GM21619 (cell line): ENCODE measurements around the gene UBE2D3.
"Not testable (repeated sequence)": the region's sequence is repeated elsewhere in the genome, so short reads cannot be mapped to it uniquely, and the experiment has no call there.

Experiments
- ATAC-seq: cut with Tn5 transposase; IDR thresholded peaks from one replicate; pipeline ENCODE4 v1.9.1; 2021; ENCODE audit not compliant: unreplicated experiment

UBE2D3 gene

GRCh38 chr4:102832105-102832504 is 4.8 kb upstream of the UBE2D3 start:
- ATAC-seq = no peak

- no peak for ATAC-seq
These were observed 2.5 kb upstream of the UBE2D3 start for GRCh38 chr4:102829803-102830202.

- no peak for ATAC-seq
These were observed 1.1 kb upstream of the UBE2D3 start for GRCh38 chr4:102828497-102828808.

GRCh38 chr4:102827674-102828496 is 534 bp upstream of the UBE2D3 start:
- peak; percentile 79 for ATAC-seq

- ATAC-seq = no peak
These were observed 1.1 kb downstream of the UBE2D3 start for GRCh38 chr4:102826105-102826889.

- ATAC-seq = no peak
These were observed 1.9 kb downstream of the UBE2D3 start for GRCh38 chr4:102825261-102826091.

- ATAC-seq = no peak
These were observed 3.0 kb downstream of the UBE2D3 start for GRCh38 chr4:102824398-102824797.

GRCh38 chr4:102823897-102824296 is 3.5 kb downstream of the UBE2D3 start:
- ATAC-seq = no peak

- ATAC-seq = no peak
These were observed 3.9 kb downstream of the UBE2D3 start for GRCh38 chr4:102823464-102823863.

GRCh38 chr4:102819588-102820365 is 7.6 kb downstream of the UBE2D3 start:
- ATAC-seq = no peak

GRCh38 chr4:102819100-102819499 is 8.3 kb downstream of the UBE2D3 start:
- not testable (repeated sequence) for ATAC-seq

GRCh38 chr4:102817613-102818268 is 9.6 kb downstream of the UBE2D3 start:
- no peak for ATAC-seq

GRCh38 chr4:102817021-102817605 is 10.2 kb downstream of the UBE2D3 start:
- ATAC-seq = no peak

- no peak for ATAC-seq
These were observed 11.4 kb downstream of the UBE2D3 start for GRCh38 chr4:102815981-102816380.

- no peak for ATAC-seq
These were observed 17.7 kb downstream of the UBE2D3 start for GRCh38 chr4:102809691-102810090.

- ATAC-seq = peak; percentile 46
These were observed 18.2 kb downstream of the UBE2D3 start for GRCh38 chr4:102809190-102809589.

- no peak for ATAC-seq
These were observed 19.3 kb downstream of the UBE2D3 start for GRCh38 chr4:102808009-102808408.

- peak; percentile 69 for ATAC-seq
These were observed 20.0 kb downstream of the UBE2D3 start for GRCh38 chr4:102807345-102807744.

GRCh38 chr4:102799816-102800215 is 27.5 kb downstream of the UBE2D3 start:
- no peak for ATAC-seq

- no peak for ATAC-seq
These were observed 32.4 kb downstream of the UBE2D3 start for GRCh38 chr4:102794999-102795398.
